Liver (tissue), 9 donors: ENCODE data around the gene DPYD. TPM values are rescaled to one million over a fixed set of nuclear protein-coding genes. Genes with fewer than 3 reads are reported as not detected.
A peak's percentile ranks its signal among the peaks of the same experiment; 100 is the strongest.

Source experiments
- DNase-seq: peaks from one replicate; pipeline ENCODE4 v3.0.0-alpha.2; 2017; ENCODE audit warnings: low spot score
- H3K27ac ChIP-seq, 2 donors: one replicate each; pipeline ENCODE4 v1.7.0; 2013; ENCODE audit warnings: inconsistent platforms in 2 of 2, low read length in 2 of 2, control low read depth in 1 of 2, low read depth in 1 of 2, mild to moderate bottlenecking in 1 of 2
- H3K27me3 ChIP-seq, 4 donors: one replicate each; pipeline versions ENCODE4 v1.6.1 to v1.7.0; 2013; ENCODE audit warnings: low read length in 3 of 4, inconsistent platforms in 1 of 4, mild to moderate bottlenecking in 1 of 4, moderate library complexity in 1 of 4; ENCODE audit not compliant: control insufficient read depth in 4 of 4, insufficient read depth in 4 of 4
- H3K36me3 ChIP-seq, 4 donors: one replicate each; pipeline versions ENCODE4 v1.6.1 to v1.7.0; 2013; ENCODE audit warnings: low read length in 3 of 4, mild to moderate bottlenecking in 3 of 4, low read depth in 1 of 4, moderate library complexity in 1 of 4; ENCODE audit not compliant: control insufficient read depth in 4 of 4, insufficient read depth in 3 of 4
- H3K4me1 ChIP-seq, 4 donors: one replicate each; pipeline versions ENCODE4 v1.6.1 to v1.7.0; 2013; ENCODE audit warnings: low read length in 3 of 4, mild to moderate bottlenecking in 3 of 4, moderate library complexity in 1 of 4; ENCODE audit not compliant: control insufficient read depth in 4 of 4, insufficient read depth in 4 of 4
- H3K4me3 ChIP-seq, 3 donors: one replicate each; pipeline versions ENCODE4 v1.6.1 to v1.7.0; 2013; ENCODE audit warnings: low read length in 3 of 3, control low read depth in 1 of 3, low read depth in 1 of 3, mild to moderate bottlenecking in 1 of 3
- H3K9ac ChIP-seq, 2 donors: one replicate each; pipeline ENCODE4 v1.7.0; 2013; ENCODE audit warnings: low read length in 2 of 2, mild to moderate bottlenecking in 2 of 2, moderate library complexity in 2 of 2, control low read depth in 1 of 2, low read depth in 1 of 2
- H3K9me3 ChIP-seq, 4 donors: one replicate each; pipeline versions ENCODE4 v1.6.1 to v1.7.0; 2013; ENCODE audit warnings: low read length in 3 of 4; ENCODE audit not compliant: control insufficient read depth in 4 of 4
- ATF3 ChIP-seq: IDR thresholded peaks from 2 replicates; pipeline ENCODE4 v1.6.1; 2016; ENCODE audit warnings: antibody characterized with exemption
- CTCF ChIP-seq: fragments of 150-350 bp; IDR thresholded peaks from 2 replicates; pipeline ENCODE4 v1.5.1; 2017; ENCODE audit warnings: improper control_type of control experiment, low read depth, low read length; ENCODE audit not compliant: missing input control
- EGR1 ChIP-seq, 2 donors: IDR thresholded peaks; 2 replicates each; pipeline ENCODE4 v1.6.1; 2016 to 2018; ENCODE audit warnings: antibody characterized with exemption in 2 of 2, low read depth in 2 of 2
- FOXA1 ChIP-seq: IDR thresholded peaks from 2 replicates; pipeline ENCODE4 v1.6.1; 2016; ENCODE audit warnings: antibody characterized with exemption
- FOXA2 ChIP-seq: IDR thresholded peaks from 2 replicates; pipeline ENCODE4 v1.6.1; 2016; ENCODE audit warnings: antibody characterized with exemption
- HNF4G ChIP-seq: IDR thresholded peaks from 2 replicates; pipeline ENCODE4 v1.6.1; 2016; ENCODE audit warnings: antibody characterized with exemption
- MAX ChIP-seq: IDR thresholded peaks from 2 replicates; pipeline ENCODE4 v1.6.1; 2016; ENCODE audit warnings: antibody characterized with exemption
- RAD21 ChIP-seq, 2 donors: IDR thresholded peaks; 2 replicates each; pipeline ENCODE4 v1.6.1; 2016; ENCODE audit warnings: antibody characterized with exemption in 2 of 2, mild to moderate bottlenecking in 2 of 2
- REST ChIP-seq: IDR thresholded peaks from 2 replicates; pipeline ENCODE4 v1.6.1; 2016; ENCODE audit warnings: antibody characterized with exemption, mild to moderate bottlenecking
- RXRA ChIP-seq, 2 donors: IDR thresholded peaks; 2 replicates each; pipeline ENCODE4 v1.6.1; 2017 to 2018; ENCODE audit warnings: antibody characterized with exemption in 2 of 2, mild to moderate bottlenecking in 1 of 2
- TAF1 ChIP-seq: conservative IDR thresholded peaks from 2 replicates; pipeline ENCODE4 v1.6.1; 2016; ENCODE audit warnings: antibody characterized with exemption, mild to moderate bottlenecking
- YY1 ChIP-seq: IDR thresholded peaks from 2 replicates; pipeline ENCODE4 v1.6.1; 2016; ENCODE audit warnings: antibody characterized with exemption, mild to moderate bottlenecking
- ZBTB33 ChIP-seq: IDR thresholded peaks from 2 replicates; pipeline ENCODE4 v1.6.1; 2016; ENCODE audit warnings: antibody characterized with exemption
- WGBS: extraction: QIAGEN DNeasy Blood & Tissue Kit; methylation state at CpG from one replicate; pipeline ENCODE4 v1.1.7; 2013; 5-methylcytosine and 5-hydroxymethylcytosine counted together
- polyA plus RNA-seq, 2 donors: library from polyadenylated mRNA; stranded (reverse) in 1 of 2; unstranded in 1 of 2; fragments of 200-250 nt in 1 of 2; fragments of >200 nt in 1 of 2; fragmentation: Nextera tagmentation in 1 of 2; extraction: Ambion mirVana in 1 of 2; gene quantifications; one replicate each; pipeline versions ENCODE4 v1.2.1 to v1.2.3, GENCODE V29; 2013 to 2015
- total RNA-seq, 2 donors: library from RNA; depleted of rRNA; stranded (reverse); fragments of >200 nt; gene quantifications; one replicate each; pipeline ENCODE4 v1.2.3, GENCODE V29; 2014
- donor health status: healthy.
- donor health status: healthy.
- donor health status: healthy.
- donor health status: healthy.
- donor health status: healthy.

The DPYD gene
- total and polyA plus RNA-seq, 4 donors, result 16.2 to 142 (median 47.0) TPM

- Histone ChIP-seq H3K4me1 (no peaks in the 10 kb centered on the region), H3K27me3 (no peaks in the 10 kb centered on the region), H3K36me3 (peaks cover 0 to 6% (median 0%) of the 10 kb centered on the region in 4 donors), H3K9ac (no peak overlapping the region), H3K4me3 (no peak overlapping the region), H3K27ac (no peak overlapping the region), H3K9me3 (no peaks in the 10 kb centered on the region)
- TF ChIP-seq RAD21 (IDR thresholded peaks at IDR 0.05) (peak in 1 of 2 donors; percentile 26), CTCF (no peak)
- no peak for DNase-seq
These were observed 142.1 kb downstream of the DPYD start for GRCh38 chr1:97778718-97779117.

- Histone ChIP-seq H3K36me3 (no peaks in the 10 kb centered on the region), H3K9me3 (no peaks in the 10 kb centered on the region), H3K9ac (no peak overlapping the region), H3K27me3 (no peaks in the 10 kb centered on the region), H3K27ac (no peak overlapping the region), H3K4me1 (no peaks in the 10 kb centered on the region), H3K4me3 (no peak overlapping the region)
- no peak for DNase-seq
- no peak for TF ChIP-seq FOXA1
- TF ChIP-seq RAD21 (IDR thresholded peaks at IDR 0.05), result no peak
- TF ChIP-seq EGR1 (IDR thresholded peaks at IDR 0.05; ENCODE audit: low read depth in 2 of 2), result no peak
- no peak for TF ChIP-seq REST
- WGBS, result 98% methylated on average over 2 of the region's 2 CpGs
These were observed 150.5 kb downstream of the DPYD start for GRCh38 chr1:97770376-97770775.

GRCh38 chr1:97767381-97767780, 153.5 kb downstream of the DPYD start:
- Histone ChIP-seq H3K27ac (no peak overlapping the region), H3K9ac (no peak overlapping the region), H3K4me1 (no peaks in the 10 kb centered on the region), H3K27me3 (no peaks in the 10 kb centered on the region), H3K9me3 (no peaks in the 10 kb centered on the region), H3K36me3 (no peaks in the 10 kb centered on the region), H3K4me3 (no peak overlapping the region)
- TF ChIP-seq ATF3 (no peak), MAX (no peak), CTCF (no peak), EGR1 (IDR thresholded peaks at IDR 0.05; ENCODE audit: low read depth in 2 of 2) (no peak), FOXA2 (no peak), YY1 (no peak), RAD21 (IDR thresholded peaks at IDR 0.05) (no peak), ZBTB33 (no peak), REST (no peak), HNF4G (no peak), RXRA (IDR thresholded peaks at IDR 0.05) (no peak), TAF1 (no peak)
- DNase-seq, result no peak
- WGBS, result 88% methylated on average over 4 of the region's 4 CpGs
